ENCODE measurements around the gene PCA3.
"Not testable (repeated sequence)": the region's sequence is repeated elsewhere in the genome, so short reads cannot be mapped to it uniquely, and the experiment has no call there.

Gene PCA3

GRCh38 chr9:76764138-76764537 is at the start of gene PCA3:
PCA3 (plus strand) TSS chr9:76764438.
- no peak for DNase-seq (ENCODE audit: low read depth)

- peak; percentile 11 for DNase-seq (ENCODE audit: low read depth)
Measured at GRCh38 chr9:76716085-76716672, 48.1 kb upstream of the PCA3 start.

- no peak for DNase-seq (ENCODE audit: low read depth)
Measured at GRCh38 chr9:76717176-76717575, 47.1 kb upstream of the PCA3 start.

- peak; percentile 28 for DNase-seq (ENCODE audit: low read depth)
Measured at GRCh38 chr9:76717613-76718012, 46.6 kb upstream of the PCA3 start.

GRCh38 chr9:76718166-76718565 is 46.1 kb upstream of the PCA3 start:
- DNase-seq (ENCODE audit: low read depth), result no peak

- no peak for DNase-seq (ENCODE audit: low read depth)
Measured at GRCh38 chr9:76720245-76720644, 44.0 kb upstream of the PCA3 start.

GRCh38 chr9:76725011-76725546 is 39.2 kb upstream of the PCA3 start:
- no peak for DNase-seq (ENCODE audit: low read depth)

- no peak for DNase-seq (ENCODE audit: low read depth)
Measured at GRCh38 chr9:76725885-76726284, 38.4 kb upstream of the PCA3 start.

GRCh38 chr9:76729116-76729515 is 35.1 kb upstream of the PCA3 start:
- no peak for DNase-seq (ENCODE audit: low read depth)

- no peak for DNase-seq (ENCODE audit: low read depth)
Measured at GRCh38 chr9:76729980-76730737, 34.1 kb upstream of the PCA3 start.

- DNase-seq (ENCODE audit: low read depth), result no peak
Measured at GRCh38 chr9:76730801-76731200, 33.4 kb upstream of the PCA3 start.

- DNase-seq (ENCODE audit: low read depth), result no peak
Measured at GRCh38 chr9:76732341-76732958, 31.8 kb upstream of the PCA3 start.

- no peak for DNase-seq (ENCODE audit: low read depth)
Measured at GRCh38 chr9:76733096-76733495, 31.1 kb upstream of the PCA3 start.

- no peak for DNase-seq (ENCODE audit: low read depth)
Measured at GRCh38 chr9:76734716-76735115, 29.5 kb upstream of the PCA3 start.

GRCh38 chr9:76737154-76737902 is 26.9 kb upstream of the PCA3 start:
- no peak for DNase-seq (ENCODE audit: low read depth)

GRCh38 chr9:76738402-76738801 is 25.8 kb upstream of the PCA3 start:
- no peak for DNase-seq (ENCODE audit: low read depth)

GRCh38 chr9:76741524-76741923 is 22.7 kb upstream of the PCA3 start:
- no peak for DNase-seq (ENCODE audit: low read depth)

GRCh38 chr9:76742890-76743289 is 21.3 kb upstream of the PCA3 start:
- DNase-seq (ENCODE audit: low read depth), result not testable (repeated sequence)

- DNase-seq (ENCODE audit: low read depth), result no peak
Measured at GRCh38 chr9:76743931-76744330, 20.3 kb upstream of the PCA3 start.

- DNase-seq (ENCODE audit: low read depth), result no peak
Measured at GRCh38 chr9:76744336-76744735, 19.9 kb upstream of the PCA3 start.

GRCh38 chr9:76751001-76751400 is 13.2 kb upstream of the PCA3 start:
- no peak for DNase-seq (ENCODE audit: low read depth)

- DNase-seq (ENCODE audit: low read depth), result peak; percentile 35
Measured at GRCh38 chr9:76756268-76756640, 8.0 kb upstream of the PCA3 start.

Data from ELR (cell line).